ENCODE measurements around the gene CNTF. TPM values are rescaled to one million over a fixed set of nuclear protein-coding genes. Genes with fewer than 3 reads are reported as not detected.

Gene CNTF
- total RNA-seq, 1 experiment from 2014 or later, result 4.1 TPM

GRCh38 chr11:58592760-58593472 is 29.5 kb upstream of the CNTF start:
- no peak overlapping the region for H2AFZ ChIP-seq (ENCODE audit: low read length)
- peaks cover 18% of the 10 kb centered on the region for H3K4me1 ChIP-seq (ENCODE audit: low read length)
- H3K79me2 ChIP-seq (ENCODE audit: low read length), result peaks cover 100% of the 10 kb centered on the region
- peaks cover 28% of the 10 kb centered on the region; the same call in 1 of the 2 replicates for H3K36me3 ChIP-seq (ENCODE audit: insufficient read depth, low read length)
- no peak overlapping the region for H3K9ac ChIP-seq (ENCODE audit: low read length)
- H3K27ac ChIP-seq (ENCODE audit: low read length), result no peak overlapping the region
- H3K27me3 ChIP-seq (ENCODE audit: low read length), result no peaks in the 10 kb centered on the region
- H3K9me2 ChIP-seq (replicated peaks; ENCODE audit: insufficient read depth, low read length), result no peaks in the 10 kb centered on the region
- H3K9me3 ChIP-seq (ENCODE audit: low read length), result no peaks in the 10 kb centered on the region
- no peak overlapping the region for H3K4me2 ChIP-seq (ENCODE audit: low read depth, low read length, poor library complexity, severe bottlenecking)
- H4K20me1 ChIP-seq (ENCODE audit: insufficient read depth, low read depth, low read length), result peaks cover 4% of the 10 kb centered on the region; the same call in 1 of the 2 replicates
- DNase-seq, result no peak
- no peak overlapping the region for H3K4me3 ChIP-seq (ENCODE audit: low read length)

GRCh38 chr11:58594826-58595225 is 27.6 kb upstream of the CNTF start:
- peaks cover 18% of the 10 kb centered on the region for H3K4me1 ChIP-seq (ENCODE audit: low read length)
- no peak overlapping the region for H3K4me2 ChIP-seq (ENCODE audit: low read depth, low read length, poor library complexity, severe bottlenecking)
- H3K79me2 ChIP-seq (ENCODE audit: low read length), result peaks cover 100% of the 10 kb centered on the region
- no peaks in the 10 kb centered on the region for H3K9me2 ChIP-seq (replicated peaks; ENCODE audit: insufficient read depth, low read length)
- H4K20me1 ChIP-seq (ENCODE audit: insufficient read depth, low read depth, low read length), result peaks cover 4% of the 10 kb centered on the region; the same call in 1 of the 2 replicates
- H2AFZ ChIP-seq (ENCODE audit: low read length), result no peak overlapping the region
- no peak for DNase-seq
- H3K27me3 ChIP-seq (ENCODE audit: low read length), result no peaks in the 10 kb centered on the region
- H3K9me3 ChIP-seq (ENCODE audit: low read length), result no peaks in the 10 kb centered on the region
- H3K36me3 ChIP-seq (ENCODE audit: insufficient read depth, low read length), result peaks cover 40% of the 10 kb centered on the region; the same call in 1 of the 2 replicates
- H3K9ac ChIP-seq (ENCODE audit: low read length), result no peak overlapping the region
- no peak overlapping the region for H3K4me3 ChIP-seq (ENCODE audit: low read length)
- no peak overlapping the region for H3K27ac ChIP-seq (ENCODE audit: low read length)

GRCh38 chr11:58596621-58597020 is 25.8 kb upstream of the CNTF start:
- no peak for DNase-seq
- Histone ChIP-seq H3K4me2 (ENCODE audit: low read depth, low read length, poor library complexity, severe bottlenecking) (no peak overlapping the region), H3K9ac (ENCODE audit: low read length) (no peak overlapping the region), H3K4me1 (ENCODE audit: low read length) (peaks cover 18% of the 10 kb centered on the region), H3K36me3 (ENCODE audit: insufficient read depth, low read length) (peaks cover 41% of the 10 kb centered on the region), H3K27ac (ENCODE audit: low read length) (no peak overlapping the region), H3K4me3 (ENCODE audit: low read length) (no peak overlapping the region), H3K9me2 (replicated peaks; ENCODE audit: insufficient read depth, low read length) (no peaks in the 10 kb centered on the region), H4K20me1 (ENCODE audit: insufficient read depth, low read depth, low read length) (peaks cover 4% of the 10 kb centered on the region), H3K9me3 (ENCODE audit: low read length) (no peaks in the 10 kb centered on the region), H3K27me3 (ENCODE audit: low read length) (no peaks in the 10 kb centered on the region), H3K79me2 (ENCODE audit: low read length) (peaks cover 100% of the 10 kb centered on the region), H2AFZ (ENCODE audit: low read length) (no peak overlapping the region)

- peaks cover 36% of the 10 kb centered on the region for H3K36me3 ChIP-seq (ENCODE audit: insufficient read depth, low read length)
- no peak overlapping the region for H2AFZ ChIP-seq (ENCODE audit: low read length)
- peaks cover 14% of the 10 kb centered on the region for H3K4me1 ChIP-seq (ENCODE audit: low read length)
- no peak overlapping the region for H3K4me3 ChIP-seq (ENCODE audit: low read length)
- H3K27me3 ChIP-seq (ENCODE audit: low read length), result no peaks in the 10 kb centered on the region
- no peak overlapping the region for H3K27ac ChIP-seq (ENCODE audit: low read length)
- H3K9me2 ChIP-seq (replicated peaks; ENCODE audit: insufficient read depth, low read length), result no peaks in the 10 kb centered on the region
- no peak overlapping the region for H3K9ac ChIP-seq (ENCODE audit: low read length)
- DNase-seq, result no peak
- peaks cover 100% of the 10 kb centered on the region for H3K79me2 ChIP-seq (ENCODE audit: low read length)
- no peak overlapping the region for H3K4me2 ChIP-seq (ENCODE audit: low read depth, low read length, poor library complexity, severe bottlenecking)
- H4K20me1 ChIP-seq (ENCODE audit: insufficient read depth, low read depth, low read length), result peaks cover 2% of the 10 kb centered on the region
- H3K9me3 ChIP-seq (ENCODE audit: low read length), result no peaks in the 10 kb centered on the region
Observed at GRCh38 chr11:58597486-58598144, 24.9 kb upstream of the CNTF start.

- Histone ChIP-seq H3K4me1 (ENCODE audit: low read length) (no peaks in the 10 kb centered on the region), H3K9me3 (ENCODE audit: low read length) (no peaks in the 10 kb centered on the region), H2AFZ (ENCODE audit: low read length) (no peak overlapping the region), H3K27me3 (ENCODE audit: low read length) (no peaks in the 10 kb centered on the region), H3K4me2 (ENCODE audit: low read depth, low read length, poor library complexity, severe bottlenecking) (no peak overlapping the region), H3K79me2 (ENCODE audit: low read length) (peaks cover 100% of the 10 kb centered on the region), H4K20me1 (ENCODE audit: insufficient read depth, low read depth, low read length) (no peaks in the 10 kb centered on the region; the same call in none of the 2 replicates), H3K9me2 (replicated peaks; ENCODE audit: insufficient read depth, low read length) (no peaks in the 10 kb centered on the region), H3K36me3 (ENCODE audit: insufficient read depth, low read length) (peaks cover 35% of the 10 kb centered on the region), H3K9ac (ENCODE audit: low read length) (no peak overlapping the region), H3K4me3 (ENCODE audit: low read length) (no peak overlapping the region), H3K27ac (ENCODE audit: low read length) (no peak overlapping the region)
- DNase-seq, result no peak
Observed at GRCh38 chr11:58600510-58600909, 22.0 kb upstream of the CNTF start.

GRCh38 chr11:58606930-58607714 is 15.3 kb upstream of the CNTF start:
- H3K36me3 ChIP-seq (ENCODE audit: insufficient read depth, low read length), result peaks cover 29% of the 10 kb centered on the region
- H3K27me3 ChIP-seq (ENCODE audit: low read length), result no peaks in the 10 kb centered on the region
- no peak overlapping the region for H3K9ac ChIP-seq (ENCODE audit: low read length)
- peaks cover 29% of the 10 kb centered on the region for H3K4me1 ChIP-seq (ENCODE audit: low read length)
- H3K27ac ChIP-seq (ENCODE audit: low read length), result no peak overlapping the region
- H2AFZ ChIP-seq (ENCODE audit: low read length), result no peak overlapping the region
- H3K4me3 ChIP-seq (ENCODE audit: low read length), result no peak overlapping the region
- H3K9me2 ChIP-seq (replicated peaks; ENCODE audit: insufficient read depth, low read length), result no peaks in the 10 kb centered on the region
- no peak for DNase-seq
- H3K4me2 ChIP-seq (ENCODE audit: low read depth, low read length, poor library complexity, severe bottlenecking), result no peak overlapping the region
- H3K79me2 ChIP-seq (ENCODE audit: low read length), result peaks cover 99% of the 10 kb centered on the region
- H3K9me3 ChIP-seq (ENCODE audit: low read length), result no peaks in the 10 kb centered on the region
- no peaks in the 10 kb centered on the region for H4K20me1 ChIP-seq (ENCODE audit: insufficient read depth, low read depth, low read length)

- H3K9me3 ChIP-seq (ENCODE audit: low read length), result no peaks in the 10 kb centered on the region
Observed at GRCh38 chr11:58608331-58608730, 14.1 kb upstream of the CNTF start.

GRCh38 chr11:58609723-58610122 is 12.7 kb upstream of the CNTF start:
- no peaks in the 10 kb centered on the region for H3K9me2 ChIP-seq (replicated peaks; ENCODE audit: insufficient read depth, low read length)
- no peak overlapping the region for H2AFZ ChIP-seq (ENCODE audit: low read length)
- no peak overlapping the region for H3K4me3 ChIP-seq (ENCODE audit: low read length)
- no peak overlapping the region for H3K4me2 ChIP-seq (ENCODE audit: low read depth, low read length, poor library complexity, severe bottlenecking)
- no peaks in the 10 kb centered on the region for H3K9me3 ChIP-seq (ENCODE audit: low read length)
- H3K27me3 ChIP-seq (ENCODE audit: low read length), result no peaks in the 10 kb centered on the region
- peaks cover 55% of the 10 kb centered on the region for H3K4me1 ChIP-seq (ENCODE audit: low read length)
- H4K20me1 ChIP-seq (ENCODE audit: insufficient read depth, low read depth, low read length), result no peaks in the 10 kb centered on the region
- no peak overlapping the region for H3K27ac ChIP-seq (ENCODE audit: low read length)
- DNase-seq, result no peak
- no peak overlapping the region for H3K9ac ChIP-seq (ENCODE audit: low read length)
- peaks cover 53% of the 10 kb centered on the region for H3K36me3 ChIP-seq (ENCODE audit: insufficient read depth, low read length)
- H3K79me2 ChIP-seq (ENCODE audit: low read length), result peaks cover 97% of the 10 kb centered on the region

More at GRCh38 chr11:58608331-58608730, 14.1 kb upstream of the CNTF start:
- Histone ChIP-seq H4K20me1 (ENCODE audit: insufficient read depth, low read depth, low read length) (no peaks in the 10 kb centered on the region), H3K79me2 (ENCODE audit: low read length) (peaks cover 98% of the 10 kb centered on the region), H3K27ac (ENCODE audit: low read length) (no peak overlapping the region), H3K36me3 (ENCODE audit: insufficient read depth, low read length) (peaks cover 41% of the 10 kb centered on the region), H3K4me2 (ENCODE audit: low read depth, low read length, poor library complexity, severe bottlenecking) (no peak overlapping the region), H3K9me2 (replicated peaks; ENCODE audit: insufficient read depth, low read length) (no peaks in the 10 kb centered on the region), H3K27me3 (ENCODE audit: low read length) (no peaks in the 10 kb centered on the region), H3K4me1 (ENCODE audit: low read length) (peaks cover 41% of the 10 kb centered on the region), H3K4me3 (ENCODE audit: low read length) (no peak overlapping the region), H2AFZ (ENCODE audit: low read length) (no peak overlapping the region), H3K9ac (ENCODE audit: low read length) (no peak overlapping the region)
- no peak for DNase-seq
